SK-N-SH (cell line): Measurements from ENCODE around the gene LDB1. TPM values are rescaled to one million over a fixed set of nuclear protein-coding genes. Genes with fewer than 3 reads are reported as not detected.

Source experiments
- CTCF ChIA-PET: fragments of 300-600, 350-600 bp; formaldehyde crosslinking; extraction: SDS; loops from one replicate; lab custom pipeline; 2021; lab: Yijun Ruan, JAX
- POLR2A ChIA-PET: fragments of 350-600 bp; sonication (Branson Sonifier 250); formaldehyde crosslinking; extraction: SDS; loops from one replicate; lab custom pipeline; 2020; ENCODE audit warnings: antibody characterized with exemption, inconsistent platforms; lab: Yijun Ruan, JAX
- DNase-seq: peaks from one replicate; pipeline ENCODE4 v3.0.0; 2012
- H2AFZ ChIP-seq: fragments of 200-600 bp; sonication (generic); 2 replicates; pipeline ENCODE4 v1.8.1; 2016; ENCODE audit warnings: antibody characterized with exemption, mild to moderate bottlenecking, low read depth
- H3F3A ChIP-seq: fragments of 200-600 bp; sonication (generic); replicated peaks from 2 replicates; pipeline ENCODE3; 2016; ENCODE audit warnings: antibody characterized with exemption, mild to moderate bottlenecking; ENCODE audit not compliant: insufficient read depth
- H3K27ac ChIP-seq, 2 experiments: fragments of 200-500 bp in 1 of 2; fragments of 200-600 bp in 1 of 2; sonication (Bioruptor generic) in 1 of 2; sonication (generic), shearing (Covaris generic) in 1 of 2; 2 replicates each; pipeline versions ENCODE4 v1.5.1 to v1.6.1; 2014 to 2016; ENCODE audit warnings: low read depth in 2 of 2, inconsistent platforms in 1 of 2, low read length in 1 of 2, mild to moderate bottlenecking in 1 of 2, mixed read lengths in 1 of 2
- H3K27me3 ChIP-seq: fragments of 200-600 bp; sonication (generic), shearing (Covaris generic); 2 replicates; pipeline ENCODE4 v1.6.1; 2016; ENCODE audit warnings: mixed run types; ENCODE audit not compliant: insufficient read depth
- H3K36me3 ChIP-seq, 2 experiments: fragments of 200-500 bp in 1 of 2; fragments of 200-600 bp in 1 of 2; sonication (Bioruptor generic) in 1 of 2; sonication (generic) in 1 of 2; replicated peaks in 1 of 2; 2 replicates each; pipeline versions ENCODE3 to v1.5.1; 2014 to 2016; ENCODE audit warnings: low read length in 1 of 2, mild to moderate bottlenecking in 1 of 2; ENCODE audit not compliant: insufficient read depth in 2 of 2, control insufficient read depth in 1 of 2
- H3K4me1 ChIP-seq, 2 experiments: fragments of 200-500 bp in 1 of 2; fragments of 200-600 bp in 1 of 2; sonication (Bioruptor generic) in 1 of 2; sonication (generic), shearing (Covaris generic) in 1 of 2; 2 replicates each; pipeline versions ENCODE4 v1.5.1 to v1.6.1; 2014 to 2016; ENCODE audit warnings: low read depth in 1 of 2, low read length in 1 of 2, mixed run types in 1 of 2; ENCODE audit not compliant: insufficient read depth in 2 of 2, control insufficient read depth in 1 of 2
- H3K4me2 ChIP-seq: fragments of 200-600 bp; sonication (generic), shearing (Covaris generic); 2 replicates; pipeline ENCODE4 v1.6.1; 2017; ENCODE audit warnings: mixed run types
- H3K4me3 ChIP-seq, 2 experiments: fragments of 200-500 bp in 1 of 2; fragments of 200-600 bp in 1 of 2; sonication (Bioruptor generic) in 1 of 2; sonication (generic), shearing (Covaris generic) in 1 of 2; 2 replicates each; pipeline versions ENCODE4 v1.5.1 to v1.8.1; 2014 to 2016; ENCODE audit warnings: low read depth in 2 of 2, inconsistent platforms in 1 of 2, low read length in 1 of 2, mild to moderate bottlenecking in 1 of 2, mixed read lengths in 1 of 2, moderate library complexity in 1 of 2
- H3K79me2 ChIP-seq: fragments of 200-600 bp; sonication (generic); 2 replicates; pipeline ENCODE4 v1.8.1; 2017; ENCODE audit warnings: mild to moderate bottlenecking; ENCODE audit not compliant: insufficient read depth
- H3K9ac ChIP-seq: fragments of 200-600 bp; sonication (generic); 2 replicates; pipeline ENCODE4 v1.6.1; 2017; ENCODE audit warnings: mixed run types
- H3K9me2 ChIP-seq: fragments of 200-600 bp; sonication (generic); 2 replicates; pipeline ENCODE4 v1.6.1; 2017; ENCODE audit warnings: mixed run types
- H3K9me3 ChIP-seq: fragments of 200-600 bp; sonication (generic); 2 replicates; pipeline ENCODE4 v1.6.1; 2017; ENCODE audit warnings: mixed run types, mild to moderate bottlenecking, moderate library complexity
- H4K20me1 ChIP-seq: fragments of 200-600 bp; sonication (generic); 2 replicates; pipeline ENCODE4 v1.6.1; 2017; ENCODE audit warnings: mild to moderate bottlenecking, mixed run types; ENCODE audit not compliant: insufficient read depth
- ELF1 ChIP-seq: IDR thresholded peaks from 2 replicates; pipeline ENCODE4 v1.4.0; 2012
- EZH2phosphoT487 ChIP-seq: fragments of 200-600 bp; sonication (generic); IDR thresholded peaks from 2 replicates; pipeline ENCODE4 v1.6.1; 2017; ENCODE audit warnings: low read depth, mixed run types, mild to moderate bottlenecking, antibody characterized with exemption, moderate library complexity, borderline replicate concordance
- JUND ChIP-seq: IDR thresholded peaks from 2 replicates; pipeline ENCODE4 v1.4.0; 2012
- POLR2AphosphoS5 ChIP-seq: IDR thresholded peaks from 2 replicates; pipeline ENCODE4 v1.6.1; 2012; ENCODE audit warnings: low read depth, low read length
- RFX5 ChIP-seq: IDR thresholded peaks from 2 replicates; pipeline ENCODE4 v1.6.1; 2012; ENCODE audit warnings: mild to moderate bottlenecking, improper control_type of control experiment, low read length
- YY1 ChIP-seq: IDR thresholded peaks from 2 replicates; pipeline ENCODE4 v1.4.0; 2012; ENCODE audit warnings: low read depth, mild to moderate bottlenecking
- WGBS: methylation state at CpG from one replicate; pipeline ENCODE4 v1.1.6; 2017; ENCODE audit warnings: low lambda C conversion rate; 5-methylcytosine and 5-hydroxymethylcytosine counted together
- polyA plus RNA-seq, 3 experiments: library from polyadenylated mRNA; depleted of rRNA; stranded (reverse); fragments of >200 nt; gene quantifications; 2 replicates each; pipeline ENCODE4 v1.2.3, GENCODE V29; 2012
- TF ChIP-seq, protein P1 (sequence below): IDR thresholded peaks from 2 replicates; pipeline ENCODE4 v1.4.0; 2012; ENCODE audit warnings: low read depth, borderline replicate concordance
- TF ChIP-seq, protein P2 (sequence below): fragments of 200-600 bp; sonication (generic); IDR thresholded peaks from 2 replicates; pipeline ENCODE4 v1.6.1; 2017; ENCODE audit warnings: antibody characterized with exemption, mild to moderate bottlenecking, moderate library complexity

LDB1 gene
- polyA plus RNA-seq, 1 of the 3 experiments (the other 2 are of a cell fraction) = 85.9 TPM

DNA sequence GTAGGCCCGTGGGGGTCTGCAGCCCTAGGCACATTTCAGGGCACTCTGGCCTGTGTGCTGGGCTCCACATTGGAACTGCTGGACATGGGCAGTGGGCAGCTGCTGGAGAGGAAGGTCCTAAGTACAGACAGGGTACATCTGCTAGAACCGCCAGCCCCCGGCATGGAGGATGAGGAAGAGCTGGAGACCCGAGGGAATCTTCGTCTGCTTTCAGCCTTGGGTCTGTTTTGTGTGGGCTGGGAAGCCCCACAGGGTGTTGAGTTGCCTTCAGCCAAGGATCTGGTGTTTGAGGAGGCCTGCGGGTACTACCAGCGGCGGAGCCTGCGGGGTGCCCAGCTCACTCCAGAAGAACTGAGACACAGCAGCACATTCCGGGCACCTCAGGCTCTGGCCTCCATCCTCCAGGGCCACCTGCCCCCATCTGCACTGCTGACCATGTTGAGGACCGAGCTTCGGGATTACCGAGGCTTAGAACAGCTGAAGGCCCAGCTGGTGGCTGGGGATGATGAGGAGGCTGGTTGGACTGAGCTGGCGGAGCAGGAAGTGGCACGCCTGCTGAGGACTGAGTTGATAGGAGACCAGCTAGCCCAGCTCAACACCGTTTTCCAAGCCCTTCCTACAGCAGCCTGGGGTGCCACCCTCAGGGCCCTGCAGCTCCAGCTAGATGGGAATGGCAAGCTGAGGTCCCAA is 53.6 kb downstream of the LDB1 start:
- H3K4me2 ChIP-seq = peak overlapping the region; percentile 98
- H3K4me1 ChIP-seq = peaks cover 8 to 12% of the 10 kb centered on the region in 2 experiments; a peak in 3 of 4 replicates
- 90% methylated on average over 11 of the region's 16 CpGs for WGBS
- CTCF ChIA-PET = interaction anchor here (0.7 to 5.4 kb wide), 6 partner anchors 9 to 225 kb away, joined by 3 to 25 read pairs (median 6); no protein-coding TSS in a partner anchor
- no peaks in the 10 kb centered on the region for H3K27me3 ChIP-seq
- POLR2A ChIA-PET = interaction anchor here (0.5 to 1.2 kb wide), 2 partner anchors 34 to 248 kb away, joined by 4 read pairs; partner anchors contain the start of gene OGA
- no peaks in the 10 kb centered on the region for H3K9me2 ChIP-seq
- no peak overlapping the region for H3K27ac ChIP-seq
- H3F3A ChIP-seq = peaks cover 10% of the 10 kb centered on the region
- peaks cover 40% of the 10 kb centered on the region for H3K79me2 ChIP-seq
- H4K20me1 ChIP-seq = peaks cover 19% of the 10 kb centered on the region
- no peak for TF ChIP-seq RFX5
- no peak for TF ChIP-seq JUND
- TF ChIP-seq, protein P1, sequence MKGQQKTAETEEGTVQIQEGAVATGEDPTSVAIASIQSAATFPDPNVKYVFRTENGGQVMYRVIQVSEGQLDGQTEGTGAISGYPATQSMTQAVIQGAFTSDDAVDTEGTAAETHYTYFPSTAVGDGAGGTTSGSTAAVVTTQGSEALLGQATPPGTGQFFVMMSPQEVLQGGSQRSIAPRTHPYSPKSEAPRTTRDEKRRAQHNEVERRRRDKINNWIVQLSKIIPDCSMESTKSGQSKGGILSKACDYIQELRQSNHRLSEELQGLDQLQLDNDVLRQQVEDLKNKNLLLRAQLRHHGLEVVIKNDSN = no peak
- TF ChIP-seq, protein P2, sequence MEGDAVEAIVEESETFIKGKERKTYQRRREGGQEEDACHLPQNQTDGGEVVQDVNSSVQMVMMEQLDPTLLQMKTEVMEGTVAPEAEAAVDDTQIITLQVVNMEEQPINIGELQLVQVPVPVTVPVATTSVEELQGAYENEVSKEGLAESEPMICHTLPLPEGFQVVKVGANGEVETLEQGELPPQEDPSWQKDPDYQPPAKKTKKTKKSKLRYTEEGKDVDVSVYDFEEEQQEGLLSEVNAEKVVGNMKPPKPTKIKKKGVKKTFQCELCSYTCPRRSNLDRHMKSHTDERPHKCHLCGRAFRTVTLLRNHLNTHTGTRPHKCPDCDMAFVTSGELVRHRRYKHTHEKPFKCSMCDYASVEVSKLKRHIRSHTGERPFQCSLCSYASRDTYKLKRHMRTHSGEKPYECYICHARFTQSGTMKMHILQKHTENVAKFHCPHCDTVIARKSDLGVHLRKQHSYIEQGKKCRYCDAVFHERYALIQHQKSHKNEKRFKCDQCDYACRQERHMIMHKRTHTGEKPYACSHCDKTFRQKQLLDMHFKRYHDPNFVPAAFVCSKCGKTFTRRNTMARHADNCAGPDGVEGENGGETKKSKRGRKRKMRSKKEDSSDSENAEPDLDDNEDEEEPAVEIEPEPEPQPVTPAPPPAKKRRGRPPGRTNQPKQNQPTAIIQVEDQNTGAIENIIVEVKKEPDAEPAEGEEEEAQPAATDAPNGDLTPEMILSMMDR = no peak
- no peak for TF ChIP-seq EZH2phosphoT487
- no peak for TF ChIP-seq ELF1
- H3K4me3 ChIP-seq = peak overlapping the region; percentile 78 to 92
- no peak overlapping the region for H2AFZ ChIP-seq
- H3K36me3 ChIP-seq = peaks cover 4 to 23% of the 10 kb centered on the region in 2 experiments
- peak overlapping the region; percentile 96 for H3K9ac ChIP-seq
- H3K9me3 ChIP-seq = no peaks in the 10 kb centered on the region
- DNase-seq = no peak

DNA sequence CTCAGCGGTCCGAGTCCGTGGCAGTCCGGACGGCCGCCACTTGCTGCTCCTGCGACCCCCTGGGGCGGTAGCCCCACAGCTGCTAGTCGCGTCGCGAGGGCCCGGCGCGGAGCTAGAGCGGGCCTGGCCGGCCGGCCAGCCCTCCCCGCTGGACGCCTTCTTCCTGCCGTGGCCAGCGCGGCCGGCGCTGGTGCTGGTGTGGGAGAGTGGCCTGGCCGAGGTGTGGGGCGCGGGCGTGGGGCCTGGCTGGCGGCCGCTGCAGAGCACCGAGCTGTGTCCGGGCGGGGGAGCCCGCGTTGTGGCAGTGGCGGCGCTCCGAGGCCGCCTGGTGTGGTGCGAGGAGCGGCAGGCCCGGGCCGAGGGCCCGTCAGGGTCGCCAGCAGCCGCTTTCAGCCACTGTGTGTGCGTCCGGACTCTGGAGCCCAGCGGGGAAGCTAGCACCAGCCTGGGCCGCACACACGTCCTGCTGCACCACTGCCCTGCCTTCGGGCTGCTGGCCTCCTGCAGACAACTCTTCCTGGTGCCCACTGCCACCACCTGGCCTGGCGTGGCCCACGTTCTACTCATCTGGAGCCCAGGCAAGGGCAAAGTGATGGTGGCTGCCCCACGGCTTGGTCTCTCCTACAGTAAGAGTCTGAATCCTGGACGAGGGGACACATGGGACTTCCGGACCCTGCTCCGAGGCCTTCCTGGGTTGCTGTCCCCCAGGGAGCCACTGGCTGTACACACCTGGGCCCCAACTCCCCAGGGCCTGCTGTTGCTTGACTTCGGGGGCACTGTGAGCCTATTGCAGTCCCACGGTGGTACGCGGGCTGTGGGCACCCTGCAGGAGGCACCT is 54.4 kb downstream of the LDB1 start:
- Histone ChIP-seq H3K4me2 (peak overlapping the region; percentile 98), H3K9me3 (no peaks in the 10 kb centered on the region), H3K9ac (peak overlapping the region; percentile 96), H4K20me1 (peaks cover 19% of the 10 kb centered on the region), H3F3A (peaks cover 10% of the 10 kb centered on the region), H3K27ac (peak overlapping the region; percentile 74), H3K9me2 (no peaks in the 10 kb centered on the region), H3K4me1 (peaks cover 8 to 12% of the 10 kb centered on the region in 2 experiments; a peak in 3 of 4 replicates), H3K27me3 (no peaks in the 10 kb centered on the region), H3K4me3 (peak overlapping the region; percentile 78 to 92), H2AFZ (peak overlapping the region; percentile 91), H3K79me2 (peaks cover 40% of the 10 kb centered on the region), H3K36me3 (peaks cover 4 to 23% of the 10 kb centered on the region in 2 experiments)
- TF ChIP-seq POLR2AphosphoS5 (0 out of 2 replicates have a peak, but pooled peaks have one; percentile 20), YY1 (no peak)
- 0% methylated on average over 1 of the region's 63 CpGs for WGBS
- DNase-seq = peak; percentile 79
- ChIA-PET POLR2A (interaction anchor here (1.0 kb wide), 1 partner anchor 9 kb away, joined by 3 read pairs; no protein-coding TSS in a partner anchor), CTCF (interaction anchor here (0.7 to 5.4 kb wide), 9 partner anchors 8 to 225 kb away, joined by 3 to 25 read pairs (median 5); partner anchors contain the start of gene ARMH3)
